Measurements from ENCODE around the gene CSNK1A1. TPM values are rescaled to one million over a fixed set of nuclear protein-coding genes. Genes with fewer than 3 reads are reported as not detected.
"Not testable (repeated sequence)": the region's sequence is repeated elsewhere in the genome, so short reads cannot be mapped to it uniquely, and the experiment has no call there.

The CSNK1A1 gene
- polyA plus RNA-seq, 3 donors, result 75.7 to 131 (median 103) TPM

GRCh38 chr5:149597618-149598017 is 46.4 kb upstream of the CSNK1A1 start:
- Histone ChIP-seq H3K4me3 (replicated peaks in 1 of 3; ENCODE audit: low read depth in 2 of 3, low read length in 3 of 3) (no peak overlapping the region), H3K4me1 (ENCODE audit: control insufficient read depth in 1 of 2, insufficient read depth in 2 of 2, low read length in 2 of 2) (no peaks in the 10 kb centered on the region), H3K9ac (ENCODE audit: insufficient read depth, low read length, poor library complexity, severe bottlenecking) (no peak overlapping the region), H3K4me2 (replicated peaks; ENCODE audit: extremely low read depth, low read length, poor library complexity, severe bottlenecking) (no peak overlapping the region), H4K20me1 (ENCODE audit: insufficient read depth, low read length) (no peaks in the 10 kb centered on the region), H3K79me2 (ENCODE audit: insufficient read depth, low read length) (no peaks in the 10 kb centered on the region), H3K27me3 (ENCODE audit: control insufficient read depth in 2 of 2, insufficient read depth in 2 of 2, low read length in 2 of 2) (no peaks in the 10 kb centered on the region), H3K36me3 (replicated peaks in 1 of 2; ENCODE audit: control insufficient read depth in 1 of 2, insufficient read depth in 2 of 2, low read length in 2 of 2) (no peaks in the 10 kb centered on the region), H3K9me3 (replicated peaks in 1 of 2; ENCODE audit: control insufficient read depth in 1 of 2, insufficient read depth in 1 of 2, low read length in 2 of 2) (peaks cover 5% of the 10 kb centered on the region in 2 donors), H3K27ac (ENCODE audit: low read depth in 1 of 2, low read length in 2 of 2) (peak overlapping the region in 1 of 2 donors; percentile 15), H2AFZ (ENCODE audit: insufficient read depth, low read depth, low read length, poor library complexity, severe bottlenecking) (no peak overlapping the region)
- H3K9me3 Mint-ChIP-seq, result peaks cover 2 to 6% (median 4%) of the 10 kb centered on the region in 7 donors
- H3K27ac Mint-ChIP-seq, result peak overlapping the region in 2 of 7 donors; percentile 17 to 65
- no peaks in the 10 kb centered on the region for H3K36me3 Mint-ChIP-seq
- DNase-seq, result no peak
- peaks cover 0 to 7% (median 2%) of the 10 kb centered on the region in 3 donors for H3K27me3 Mint-ChIP-seq (ENCODE audit: low read depth in 3 of 3)
- no peak overlapping the region for H3K4me3 Mint-ChIP-seq
- TF ChIP-seq CTCF (IDR thresholded peaks at IDR 0.05), result no peak
- H3K4me1 Mint-ChIP-seq, result peaks cover 2% of the 10 kb centered on the region
- intact Hi-C loops (cut with micrococcal nuclease), result no loop called here
- WGBS (ENCODE audit: insufficient coverage), result 98% methylated on average over 6 of the region's 7 CpGs

- H3K36me3 ChIP-seq (replicated peaks in 1 of 2; ENCODE audit: control insufficient read depth in 1 of 2, insufficient read depth in 2 of 2, low read length in 2 of 2), result no peaks in the 10 kb centered on the region
- H3K4me1 ChIP-seq (ENCODE audit: control insufficient read depth in 1 of 2, insufficient read depth in 2 of 2, low read length in 2 of 2), result no peaks in the 10 kb centered on the region
- Mint-ChIP-seq H3K9me3 (peaks cover 2 to 6% (median 4%) of the 10 kb centered on the region in 7 donors), H3K27ac (no peak overlapping the region), H3K4me3 (no peak overlapping the region), H3K36me3 (no peaks in the 10 kb centered on the region), H3K4me1 (peaks cover 2% of the 10 kb centered on the region), H3K27me3 (ENCODE audit: low read depth in 3 of 3) (peaks cover 0 to 3% (median 2%) of the 10 kb centered on the region in 3 donors)
- WGBS (ENCODE audit: insufficient coverage), result 100% methylated on average over 1 of the region's 2 CpGs
- H3K79me2 ChIP-seq (ENCODE audit: insufficient read depth, low read length), result no peaks in the 10 kb centered on the region
- H3K9me3 ChIP-seq (replicated peaks in 1 of 2; ENCODE audit: control insufficient read depth in 1 of 2, insufficient read depth in 1 of 2, low read length in 2 of 2), result peaks cover 5% of the 10 kb centered on the region in 2 donors
- no peak for DNase-seq
- H3K4me2 ChIP-seq (replicated peaks; ENCODE audit: extremely low read depth, low read length, poor library complexity, severe bottlenecking), result no peak overlapping the region
- no peak overlapping the region for H3K27ac ChIP-seq (ENCODE audit: low read depth in 1 of 2, low read length in 2 of 2)
- H4K20me1 ChIP-seq (ENCODE audit: insufficient read depth, low read length), result no peaks in the 10 kb centered on the region
- intact Hi-C loops (cut with micrococcal nuclease), result no loop called here
- no peak overlapping the region for H3K4me3 ChIP-seq (replicated peaks in 1 of 3; ENCODE audit: low read depth in 2 of 3, low read length in 3 of 3)
- H3K9ac ChIP-seq (ENCODE audit: insufficient read depth, low read length, poor library complexity, severe bottlenecking), result no peak overlapping the region
- TF ChIP-seq CTCF (IDR thresholded peaks at IDR 0.05), result no peak
- H2AFZ ChIP-seq (ENCODE audit: insufficient read depth, low read depth, low read length, poor library complexity, severe bottlenecking), result no peak overlapping the region
- no peaks in the 10 kb centered on the region for H3K27me3 ChIP-seq (ENCODE audit: control insufficient read depth in 2 of 2, insufficient read depth in 2 of 2, low read length in 2 of 2)
Measured at GRCh38 chr5:149596712-149597111, 45.5 kb upstream of the CSNK1A1 start.

GRCh38 chr5:149595105-149595504 is 43.9 kb upstream of the CSNK1A1 start:
- H3K4me3 Mint-ChIP-seq; H3K4me1 ChIP-seq (ENCODE audit: control insufficient read depth in 1 of 2, insufficient read depth in 2 of 2, low read length in 2 of 2); H3K36me3 Mint-ChIP-seq; H3K36me3 ChIP-seq (replicated peaks in 1 of 2; ENCODE audit: control insufficient read depth in 1 of 2, insufficient read depth in 2 of 2, low read length in 2 of 2); H3K4me3 ChIP-seq (replicated peaks in 1 of 3; ENCODE audit: low read depth in 2 of 3, low read length in 3 of 3); H3K27ac ChIP-seq (ENCODE audit: low read depth in 1 of 2, low read length in 2 of 2); H4K20me1 ChIP-seq (ENCODE audit: insufficient read depth, low read length); DNase-seq; H3K27ac Mint-ChIP-seq; H3K79me2 ChIP-seq (ENCODE audit: insufficient read depth, low read length); H3K4me1 Mint-ChIP-seq; H3K27me3 ChIP-seq (ENCODE audit: control insufficient read depth in 2 of 2, insufficient read depth in 2 of 2, low read length in 2 of 2); H3K9ac ChIP-seq (ENCODE audit: insufficient read depth, low read length, poor library complexity, severe bottlenecking); H3K9me3 Mint-ChIP-seq; intact Hi-C loops (cut with micrococcal nuclease); H3K4me2 ChIP-seq (replicated peaks; ENCODE audit: extremely low read depth, low read length, poor library complexity, severe bottlenecking); H3K27me3 Mint-ChIP-seq (ENCODE audit: low read depth in 3 of 3); H2AFZ ChIP-seq (ENCODE audit: insufficient read depth, low read depth, low read length, poor library complexity, severe bottlenecking); H3K9me3 ChIP-seq (replicated peaks in 1 of 2; ENCODE audit: control insufficient read depth in 1 of 2, insufficient read depth in 1 of 2, low read length in 2 of 2): not testable (repeated sequence)
- WGBS (ENCODE audit: insufficient coverage), result 83% methylated on average over 1 of the region's 3 CpGs
